HepG2 (cell line): ENCODE data around the gene DAG1. TPM values are rescaled to one million over a fixed set of nuclear protein-coding genes. Genes with fewer than 3 reads are reported as not detected.

Experiments used
- DRAP1 ChIP-seq: IDR thresholded peaks from 2 replicates; pipeline ENCODE4 v1.6.1; 2016; ENCODE audit warnings: missing genetic modification reagents, missing compliant biosample characterization
- EHMT2 ChIP-seq: fragments of 200-600 bp; sonication (generic); IDR thresholded peaks from 2 replicates; pipeline ENCODE4 v1.7.0; 2017; ENCODE audit warnings: antibody characterized with exemption, low read depth, low read length, borderline replicate concordance
- HOXA3 ChIP-seq: sonication (generic); formaldehyde crosslinking; IDR thresholded peaks from 2 replicates; pipeline ENCODE4 v1.5.0; 2020; ENCODE audit warnings: missing genetic modification reagents
- KAT8 ChIP-seq: IDR thresholded peaks from 2 replicates; pipeline ENCODE4 v1.6.1; 2016; ENCODE audit warnings: missing genetic modification reagents, missing compliant biosample characterization
- NFAT5 ChIP-seq: sonication (generic); formaldehyde crosslinking; IDR thresholded peaks from 2 replicates; pipeline ENCODE4 v1.4.0; 2020; ENCODE audit warnings: missing genetic modification reagents
- RFX5 ChIP-seq: IDR thresholded peaks from 2 replicates; pipeline ENCODE4 v1.6.1; 2011; ENCODE audit warnings: low read depth, low read length, improper control_type of control experiment
- THAP7 ChIP-seq: sonication (generic); formaldehyde crosslinking; IDR thresholded peaks from 2 replicates; pipeline ENCODE4 v1.8.1; 2023; ENCODE audit warnings: mild to moderate bottlenecking, missing genetic modification reagents
- ZBTB37 ChIP-seq: sonication (generic); formaldehyde crosslinking; IDR thresholded peaks from 2 replicates; pipeline ENCODE4 v1.4.0; 2020; ENCODE audit warnings: mild to moderate bottlenecking, missing genetic modification reagents
- ZNF317 ChIP-seq: sonication (generic); formaldehyde crosslinking; IDR thresholded peaks from 2 replicates; pipeline ENCODE4 v1.5.0; 2020; ENCODE audit warnings: mild to moderate bottlenecking, missing genetic modification reagents
- ZNF597 ChIP-seq: sonication (generic); formaldehyde crosslinking; IDR thresholded peaks from 2 replicates; pipeline ENCODE4 v1.5.0; 2020; ENCODE audit warnings: missing genetic modification reagents
- ZNF598 ChIP-seq: sonication (generic); formaldehyde crosslinking; IDR thresholded peaks from 2 replicates; pipeline ENCODE4 v1.5.1; 2020; ENCODE audit warnings: mild to moderate bottlenecking, missing genetic modification reagents, borderline replicate concordance
- ZNF644 ChIP-seq: IDR thresholded peaks from 2 replicates; pipeline ENCODE4 v1.6.1; 2016; ENCODE audit warnings: low read depth
- ZNF687 ChIP-seq: sonication (generic); formaldehyde crosslinking; IDR thresholded peaks from 2 replicates; pipeline ENCODE4 v1.5.1; 2020; ENCODE audit warnings: mild to moderate bottlenecking, missing genetic modification reagents, moderate library complexity
- ZNF83 ChIP-seq: sonication (generic); formaldehyde crosslinking; IDR thresholded peaks from 2 replicates; pipeline ENCODE4 v1.4.0; 2020; ENCODE audit warnings: missing genetic modification reagents, mild to moderate bottlenecking, borderline replicate concordance
- polyA plus RNA-seq, 8 experiments: library from polyadenylated mRNA; depleted of rRNA in 3 of 8; stranded (reverse) in 7 of 8; unstranded in 1 of 8; fragments of >200 nt; fragmentation: Illumina TruSeq in 4 of 8; extraction: Trizol in 4 of 8; gene quantifications; 2 replicates each; pipeline versions ENCODE4 v1.2.1 to v1.2.3, GENCODE V29; 2011 to 2016; ENCODE audit warnings: low read depth in 4 of 8, missing spikeins in 1 of 8, mixed read lengths in 1 of 8; ENCODE audit not compliant: insufficient read depth in 1 of 8
- total RNA-seq, 5 experiments: library from RNA; depleted of rRNA; stranded (reverse); fragments of >200 nt; fragmentation: Illumina TruSeq; extraction: Trizol; gene quantifications; 2 replicates each; pipeline ENCODE4 v1.2.3, GENCODE V29; 2016; ENCODE audit warnings: low read depth in 1 of 5

The DAG1 gene
- total and polyA plus RNA-seq, 2 of the 13 experiments (the other 11 are each of a cell fraction or from before 2014, with no cell fraction given) = 47.3 to 50.4 TPM

- TF ChIP-seq DRAP1 (CRISPR knock-in tag) (0 out of 2 replicates have a peak, but pooled peaks have one; percentile 11), EHMT2 (no peak), HOXA3 (CRISPR knock-in tag) (no peak; the same call in 1 of the 2 replicates), KAT8 (0 out of 2 replicates have a peak, but pooled peaks have one; percentile 31), RFX5 (no peak), NFAT5 (0 out of 2 replicates have a peak, but pooled peaks have one; percentile 35), ZNF317 (CRISPR knock-in tag) (peak; percentile 32; the same call in 1 of the 2 replicates), ZNF687 (CRISPR knock-in tag) (peak; percentile 74), ZNF598 (CRISPR knock-in tag) (0 out of 2 replicates have a peak, but pooled peaks have one; percentile 22), ZNF597 (CRISPR knock-in tag) (no peak), THAP7 (CRISPR knock-in tag) (0 out of 2 replicates have a peak, but pooled peaks have one; percentile 34), ZNF644 (peak; percentile 28; the same call in 1 of the 2 replicates), ZNF83 (CRISPR knock-in tag) (0 out of 2 replicates have a peak, but pooled peaks have one; percentile 59), ZBTB37 (CRISPR knock-in tag) (peak; percentile 41; the same call in 1 of the 2 replicates)
Measured at GRCh38 chr3:49465270-49466034, 4.6 kb upstream of the DAG1 start (continued).
